Upper lobe of right lung (tissue), 1 donor: Measurements from ENCODE around the gene CGGBP1. TPM values are rescaled to one million over a fixed set of nuclear protein-coding genes. Genes with fewer than 3 reads are reported as not detected.

Source experiments
- ATAC-seq: fragments of 200-7000 bp; cut with Tn5 transposase; one replicate; pipeline ENCODE4 v1.9.1; 2020; ENCODE audit warnings: mild to moderate bottlenecking, moderate library complexity
- DNase-seq: peaks from one replicate; pipeline ENCODE4 v3.0.0-alpha.2; 2020
- H3K27ac ChIP-seq: fragments of 200-600 bp; one replicate; pipeline ENCODE4 v1.8.0; 2022
- H3K27me3 ChIP-seq: fragments of 200-600 bp; one replicate; pipeline ENCODE4 v1.8.0; 2022; ENCODE audit warnings: mild to moderate bottlenecking
- H3K36me3 ChIP-seq: fragments of 200-600 bp; one replicate; pipeline ENCODE4 v1.8.0; 2022
- H3K4me1 ChIP-seq: fragments of 200-600 bp; one replicate; pipeline ENCODE4 v1.8.0; 2022
- H3K4me3 ChIP-seq: fragments of 200-600 bp; one replicate; pipeline ENCODE4 v1.8.0; 2022; ENCODE audit warnings: mild to moderate bottlenecking
- H3K9me3 ChIP-seq: fragments of 200-600 bp; one replicate; pipeline ENCODE4 v1.8.0; 2022
- CTCF ChIP-seq: fragments of 200-600 bp; IDR thresholded peaks from one replicate; pipeline ENCODE4 v1.8.0; 2022; ENCODE audit warnings: antibody characterized with exemption
- intact Hi-C: fragments of 100-400 bp; cut with DNase I; formaldehyde crosslinking; loops from one replicate; pipeline ENCODE4 v1.11.0; 2022
- total RNA-seq: library from RNA; stranded (reverse); fragmentation: NEBNext Ultra II Directional; extraction: Animal tissue kit (Norgen Biotek cat#: 25700); gene quantifications from one replicate; pipeline ENCODE4 v1.2.1, GENCODE V29; 2021
- donor health status: DM: no; HTN: yes; CAD: no; lungs with severe emphysema.

CGGBP1 gene
- total RNA-seq, 1 donor from 2014 or later: 79.2 TPM

GRCh38 chr3:88090681-88091080 is 31.9 kb upstream of the CGGBP1 start:
- Histone ChIP-seq H3K27me3 (no peaks in the 10 kb centered on the region), H3K9me3 (no peaks in the 10 kb centered on the region), H3K27ac (no peak overlapping the region), H3K36me3 (peaks cover 36% of the 10 kb centered on the region), H3K4me3 (no peak overlapping the region), H3K4me1 (no peaks in the 10 kb centered on the region)
- no peak for TF ChIP-seq CTCF
- ATAC-seq (no peak), DNase-seq (no peak)
- intact Hi-C loops: no loop called here

DNA sequence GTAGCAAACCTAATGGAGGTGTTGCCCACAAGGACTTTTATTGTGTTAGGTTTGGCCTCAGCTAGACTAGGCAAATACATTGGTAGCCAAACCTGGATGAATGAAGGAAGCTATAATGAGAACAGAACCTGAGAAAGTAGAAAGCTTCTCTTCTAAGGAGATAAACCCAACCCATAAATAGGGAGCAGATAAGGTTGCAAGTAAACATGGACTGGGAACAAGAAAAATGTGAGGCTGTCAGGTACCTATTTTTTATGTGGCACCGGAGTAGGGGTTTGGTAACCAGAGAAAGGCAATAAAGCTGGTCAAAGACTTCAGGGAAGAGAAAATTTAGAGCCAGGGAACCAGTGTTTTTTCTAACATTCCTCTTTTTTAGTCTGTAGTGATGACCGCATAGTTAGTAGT is 25.3 kb upstream of the CGGBP1 start:
- no peak for TF ChIP-seq CTCF
- Histone ChIP-seq H3K4me1 (no peaks in the 10 kb centered on the region), H3K36me3 (peaks cover 17% of the 10 kb centered on the region), H3K27ac (no peak overlapping the region), H3K27me3 (no peaks in the 10 kb centered on the region), H3K9me3 (no peaks in the 10 kb centered on the region), H3K4me3 (no peak overlapping the region)
- intact Hi-C loops: no loop called here
- DNase-seq (no peak), ATAC-seq (no peak)

- Histone ChIP-seq H3K4me1 (no peaks in the 10 kb centered on the region), H3K4me3 (no peak overlapping the region), H3K27ac (no peak overlapping the region), H3K36me3 (peaks cover 11% of the 10 kb centered on the region), H3K27me3 (no peaks in the 10 kb centered on the region), H3K9me3 (no peaks in the 10 kb centered on the region)
- intact Hi-C loops: no loop called here
- DNase-seq (no peak), ATAC-seq (no peak)
- no peak for TF ChIP-seq CTCF
Observed at GRCh38 chr3:88082854-88083253, 24.0 kb upstream of the CGGBP1 start.

DNA sequence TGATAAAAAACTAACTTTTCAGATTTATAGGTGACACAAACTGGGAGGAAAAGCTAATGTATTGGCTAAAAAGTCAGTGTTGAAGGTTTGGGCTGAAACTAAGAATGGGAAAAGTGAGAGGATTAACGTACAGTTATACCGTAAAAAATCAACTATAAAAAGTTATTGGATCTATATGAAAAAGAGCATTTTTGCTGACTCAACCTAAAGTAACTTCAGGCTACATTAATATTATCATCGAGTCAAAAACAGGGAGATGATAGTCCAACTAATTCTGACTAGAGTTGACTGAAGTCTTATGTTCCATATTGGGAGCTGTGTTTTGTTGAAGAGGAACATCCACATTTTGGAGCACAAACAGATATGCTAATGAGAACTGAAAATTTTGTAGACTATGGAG is 20.1 kb upstream of the CGGBP1 start:
- Histone ChIP-seq H3K27ac (no peak overlapping the region), H3K36me3 (no peaks in the 10 kb centered on the region), H3K4me1 (peaks cover 21% of the 10 kb centered on the region), H3K9me3 (no peaks in the 10 kb centered on the region), H3K27me3 (no peaks in the 10 kb centered on the region), H3K4me3 (no peak overlapping the region)
- ATAC-seq (no peak), DNase-seq (no peak)
- intact Hi-C loops: no loop called here
- no peak for TF ChIP-seq CTCF

DNA sequence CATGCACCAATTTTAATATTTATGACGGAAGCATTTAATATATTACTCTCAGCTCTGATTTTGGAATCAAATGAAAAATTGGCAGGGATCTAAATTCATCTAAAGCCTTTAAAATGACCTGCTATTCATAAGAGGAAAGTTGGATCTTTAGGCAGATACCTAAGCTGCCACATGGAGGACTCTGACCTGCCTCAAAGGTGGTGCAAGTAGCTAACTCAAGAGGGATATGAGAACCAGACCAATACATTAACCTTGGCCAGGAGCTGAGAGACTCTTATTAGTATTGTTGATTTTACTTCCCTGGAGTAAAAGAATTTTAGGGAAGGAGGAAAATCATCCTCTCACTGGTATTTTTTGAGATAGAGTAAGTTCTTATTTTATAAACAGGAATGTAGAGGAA is 17.9 kb upstream of the CGGBP1 start:
- H3K27ac ChIP-seq: no peak overlapping the region
- H3K4me3 ChIP-seq: no peak overlapping the region
- H3K27me3 ChIP-seq: no peaks in the 10 kb centered on the region
- H3K36me3 ChIP-seq: no peaks in the 10 kb centered on the region
- DNase-seq (no peak), ATAC-seq (no peak)
- intact Hi-C loops: no loop called here
- peaks cover 21% of the 10 kb centered on the region for H3K4me1 ChIP-seq
- no peak for TF ChIP-seq CTCF
- no peaks in the 10 kb centered on the region for H3K9me3 ChIP-seq

GRCh38 chr3:88075497-88075896 is 16.7 kb upstream of the CGGBP1 start:
- Histone ChIP-seq H3K27me3 (no peaks in the 10 kb centered on the region), H3K4me1 (peaks cover 21% of the 10 kb centered on the region), H3K27ac (no peak overlapping the region), H3K9me3 (no peaks in the 10 kb centered on the region), H3K36me3 (no peaks in the 10 kb centered on the region), H3K4me3 (no peak overlapping the region)
- no peak for TF ChIP-seq CTCF
- ATAC-seq (no peak), DNase-seq (no peak)
- intact Hi-C loops: no loop called here
